ENCODE data around the gene CHID1. TPM values are rescaled to one million over a fixed set of nuclear protein-coding genes. Genes with fewer than 3 reads are reported as not detected.

CHID1 gene
- total RNA-seq, 1 experiment from 2014 or later = 85.6 TPM

DNA sequence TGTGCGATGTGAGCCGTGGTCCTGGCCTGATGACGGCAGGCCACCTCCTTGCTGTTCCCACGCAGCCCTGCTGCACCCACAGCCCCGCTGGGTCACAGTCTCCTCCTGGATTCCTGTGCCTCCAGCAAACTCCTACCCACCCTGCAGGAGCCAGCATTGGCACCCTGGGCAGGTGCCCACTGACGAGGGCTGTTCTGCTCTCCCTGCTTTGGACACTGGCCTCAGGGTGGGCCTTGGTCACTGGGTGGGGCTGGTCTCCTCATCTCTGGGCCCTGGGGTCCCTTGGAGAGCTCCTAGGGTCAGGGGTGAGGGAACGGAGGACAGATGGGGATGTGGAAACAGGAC, 55.3 kb downstream of the CHID1 start:
- Histone ChIP-seq H3K4me3 (no peak overlapping the region), H4K20me1 (ENCODE audit: insufficient read depth) (no peaks in the 10 kb centered on the region), H3K4me1 (replicated peaks; ENCODE audit: insufficient read depth) (no peaks in the 10 kb centered on the region), H3F3A (ENCODE audit: insufficient read depth, low read depth) (no peaks in the 10 kb centered on the region), H3K9me3 (ENCODE audit: insufficient read depth, low read depth) (no peaks in the 10 kb centered on the region), H3K9me2 (ENCODE audit: insufficient read depth) (no peaks in the 10 kb centered on the region), H2AFZ (no peak overlapping the region), H3K27me3 (ENCODE audit: insufficient read depth, low read depth) (no peaks in the 10 kb centered on the region), H3K27ac (no peak overlapping the region), H3K36me3 (ENCODE audit: low read depth) (no peaks in the 10 kb centered on the region), H3K79me2 (ENCODE audit: low read depth) (no peaks in the 10 kb centered on the region), H3K4me2 (no peak overlapping the region)
- DNase-seq = no peak
- CTCF ChIA-PET = no interaction called here
- intact Hi-C loops (cut with micrococcal nuclease; ENCODE audit: unreplicated experiment) = no loop called here
- no TSS peak for BruUV-seq (replicated peaks)
- TF ChIP-seq EZH2 (IDR thresholded peaks at IDR 0.05; ENCODE audit: low read depth) = no peak
- TF ChIP-seq, protein P1, sequence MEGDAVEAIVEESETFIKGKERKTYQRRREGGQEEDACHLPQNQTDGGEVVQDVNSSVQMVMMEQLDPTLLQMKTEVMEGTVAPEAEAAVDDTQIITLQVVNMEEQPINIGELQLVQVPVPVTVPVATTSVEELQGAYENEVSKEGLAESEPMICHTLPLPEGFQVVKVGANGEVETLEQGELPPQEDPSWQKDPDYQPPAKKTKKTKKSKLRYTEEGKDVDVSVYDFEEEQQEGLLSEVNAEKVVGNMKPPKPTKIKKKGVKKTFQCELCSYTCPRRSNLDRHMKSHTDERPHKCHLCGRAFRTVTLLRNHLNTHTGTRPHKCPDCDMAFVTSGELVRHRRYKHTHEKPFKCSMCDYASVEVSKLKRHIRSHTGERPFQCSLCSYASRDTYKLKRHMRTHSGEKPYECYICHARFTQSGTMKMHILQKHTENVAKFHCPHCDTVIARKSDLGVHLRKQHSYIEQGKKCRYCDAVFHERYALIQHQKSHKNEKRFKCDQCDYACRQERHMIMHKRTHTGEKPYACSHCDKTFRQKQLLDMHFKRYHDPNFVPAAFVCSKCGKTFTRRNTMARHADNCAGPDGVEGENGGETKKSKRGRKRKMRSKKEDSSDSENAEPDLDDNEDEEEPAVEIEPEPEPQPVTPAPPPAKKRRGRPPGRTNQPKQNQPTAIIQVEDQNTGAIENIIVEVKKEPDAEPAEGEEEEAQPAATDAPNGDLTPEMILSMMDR (conservative IDR thresholded peaks at IDR 0.05) = no peak
- POLR2A ChIA-PET (ENCODE audit: unreplicated experiment) = no interaction called here

DNA sequence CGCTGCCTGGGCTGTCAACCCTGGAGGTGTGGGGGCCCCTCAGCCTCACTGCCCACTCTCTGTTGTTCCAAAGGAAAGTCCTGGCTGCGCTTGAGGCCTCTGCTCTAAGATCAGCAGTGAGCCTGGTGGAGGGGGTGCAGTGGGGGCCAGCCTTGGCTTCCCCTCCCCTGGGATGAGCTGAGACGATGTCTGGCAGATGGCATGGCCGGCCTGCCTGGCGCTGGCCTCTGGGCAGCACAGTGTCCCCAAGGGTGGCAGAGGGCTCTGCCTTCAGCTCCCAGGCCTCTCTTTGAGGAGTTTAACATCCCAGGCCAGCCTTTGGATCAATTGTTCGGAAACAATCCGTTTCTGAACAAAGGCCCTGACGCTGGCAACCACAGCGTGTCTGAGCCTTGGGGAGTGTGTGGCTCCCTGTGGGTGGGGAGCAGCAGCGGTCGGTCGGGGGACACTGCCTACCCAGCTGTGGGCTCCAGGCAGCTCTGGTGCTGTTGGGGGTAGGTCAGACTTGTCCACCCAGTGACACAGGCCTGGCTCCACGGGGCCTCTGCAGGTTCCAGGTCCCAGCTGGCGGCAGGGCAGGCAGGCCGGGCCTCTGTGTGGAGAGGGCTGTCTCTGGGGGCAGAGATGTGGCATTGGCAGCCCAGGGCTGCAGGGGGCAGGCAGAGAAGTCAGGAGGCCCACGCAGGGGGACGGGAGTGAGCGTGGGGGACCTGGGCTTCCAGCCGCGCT, 55.8 kb downstream of the CHID1 start:
- H3K36me3 ChIP-seq (ENCODE audit: low read depth) = no peaks in the 10 kb centered on the region
- no peaks in the 10 kb centered on the region for H4K20me1 ChIP-seq (ENCODE audit: insufficient read depth)
- no peaks in the 10 kb centered on the region for H3F3A ChIP-seq (ENCODE audit: insufficient read depth, low read depth)
- no peak overlapping the region for H3K4me3 ChIP-seq
- no peaks in the 10 kb centered on the region for H3K9me3 ChIP-seq (ENCODE audit: insufficient read depth, low read depth)
- TF ChIP-seq EZH2 (IDR thresholded peaks at IDR 0.05; ENCODE audit: low read depth) = no peak
- TF ChIP-seq, protein P1 (conservative IDR thresholded peaks at IDR 0.05) = no peak
- no peaks in the 10 kb centered on the region for H3K79me2 ChIP-seq (ENCODE audit: low read depth)
- POLR2A ChIA-PET (ENCODE audit: unreplicated experiment) = no interaction called here
- CTCF ChIA-PET = no interaction called here
- no peak overlapping the region for H2AFZ ChIP-seq
- no peak overlapping the region for H3K4me2 ChIP-seq
- no peak overlapping the region for H3K27ac ChIP-seq
- DNase-seq = no peak
- no peaks in the 10 kb centered on the region for H3K4me1 ChIP-seq (replicated peaks; ENCODE audit: insufficient read depth)
- no TSS peak for BruUV-seq (replicated peaks)
- intact Hi-C loops (cut with micrococcal nuclease; ENCODE audit: unreplicated experiment) = no loop called here
- H3K27me3 ChIP-seq (ENCODE audit: insufficient read depth, low read depth) = no peaks in the 10 kb centered on the region
- no peaks in the 10 kb centered on the region for H3K9me2 ChIP-seq (ENCODE audit: insufficient read depth)

DNA sequence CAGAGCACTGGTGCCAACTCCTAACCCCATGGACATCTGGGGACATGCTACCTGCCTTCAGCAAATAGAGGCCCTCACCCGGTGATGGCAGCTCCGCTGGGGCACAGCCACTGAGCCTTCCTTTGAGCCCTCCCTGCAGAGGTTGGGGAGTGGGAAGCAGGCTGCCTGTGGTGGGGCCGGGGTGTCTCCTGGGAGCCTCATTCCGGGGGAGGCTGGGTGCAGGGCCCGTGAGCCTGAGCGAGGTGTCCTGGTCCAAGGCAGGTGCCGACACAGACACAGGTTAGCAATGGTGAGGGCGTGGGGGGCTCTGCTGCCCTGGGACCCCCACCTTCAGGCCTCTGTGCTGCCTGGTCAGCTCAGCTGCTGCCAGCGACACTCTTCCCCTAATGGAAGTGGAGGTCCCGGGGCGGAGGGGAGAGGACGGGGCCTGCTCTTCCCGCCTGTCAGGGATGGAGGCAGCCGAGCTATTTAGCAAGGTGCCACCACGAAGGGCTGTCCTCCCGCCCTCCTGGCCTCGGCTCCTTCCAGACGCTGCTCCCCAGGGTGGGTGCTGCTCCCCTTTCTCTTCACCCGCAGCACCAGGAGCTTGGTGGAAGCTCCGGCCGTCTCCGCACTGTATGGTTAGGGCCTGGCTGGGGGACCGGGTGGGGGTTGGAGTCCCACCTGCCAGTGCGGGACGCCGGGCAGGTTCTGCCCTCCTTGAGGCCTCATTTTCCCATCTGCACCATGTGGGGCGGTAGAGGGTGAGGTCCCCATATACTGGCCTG, 56.7 kb downstream of the CHID1 start:
- intact Hi-C loops (cut with micrococcal nuclease; ENCODE audit: unreplicated experiment) = no loop called here
- no peaks in the 10 kb centered on the region for H3K4me1 ChIP-seq (replicated peaks; ENCODE audit: insufficient read depth)
- no peaks in the 10 kb centered on the region for H3F3A ChIP-seq (ENCODE audit: insufficient read depth, low read depth)
- no peak for DNase-seq
- no peak overlapping the region for H3K4me3 ChIP-seq
- ChIA-PET CTCF (no interaction called here), POLR2A (ENCODE audit: unreplicated experiment) (no interaction called here)
- H3K27me3 ChIP-seq (ENCODE audit: insufficient read depth, low read depth) = no peaks in the 10 kb centered on the region
- no peak overlapping the region for H3K27ac ChIP-seq
- TF ChIP-seq EZH2 (IDR thresholded peaks at IDR 0.05; ENCODE audit: low read depth) = no peak
- TF ChIP-seq, protein P1 (conservative IDR thresholded peaks at IDR 0.05) = no peak
- H3K36me3 ChIP-seq (ENCODE audit: low read depth) = no peaks in the 10 kb centered on the region
- no peaks in the 10 kb centered on the region for H3K9me3 ChIP-seq (ENCODE audit: insufficient read depth, low read depth)
- no peak overlapping the region for H2AFZ ChIP-seq
- no peaks in the 10 kb centered on the region for H4K20me1 ChIP-seq (ENCODE audit: insufficient read depth)
- no peaks in the 10 kb centered on the region for H3K9me2 ChIP-seq (ENCODE audit: insufficient read depth)
- no peak overlapping the region for H3K4me2 ChIP-seq
- H3K79me2 ChIP-seq (ENCODE audit: low read depth) = no peaks in the 10 kb centered on the region
- no TSS peak for BruUV-seq (replicated peaks)

Data from PC-9 (cell line).